ENCODE measurements around the gene PECR.
A peak's percentile ranks its signal among the peaks of the same experiment; 100 is the strongest.

The PECR gene

GRCh38 chr2:216104691-216105090, 23.1 kb upstream of the PECR start:
- Histone ChIP-seq H3K36me3 (ENCODE audit: control insufficient read depth, insufficient read depth, low read length) (no peaks in the 10 kb centered on the region), H3K9ac (ENCODE audit: low read depth, low read length) (no peak overlapping the region), H3K4me1 (ENCODE audit: control insufficient read depth, insufficient read depth, low read length) (peaks cover 17% of the 10 kb centered on the region), H3K4me3 (ENCODE audit: low read depth, low read length) (no peak overlapping the region), H3K27ac (ENCODE audit: low read depth, low read length) (no peak overlapping the region), H3K9me3 (ENCODE audit: control insufficient read depth, insufficient read depth, low read length) (no peaks in the 10 kb centered on the region), H3K27me3 (ENCODE audit: control insufficient read depth, insufficient read depth, low read length) (no peaks in the 10 kb centered on the region)

GRCh38 chr2:216103213-216103612, 21.6 kb upstream of the PECR start:
- no peak overlapping the region for H3K9ac ChIP-seq (ENCODE audit: low read depth, low read length)
- H3K4me3 ChIP-seq (ENCODE audit: low read depth, low read length), result no peak overlapping the region
- no peaks in the 10 kb centered on the region for H3K27me3 ChIP-seq (ENCODE audit: control insufficient read depth, insufficient read depth, low read length)
- no peaks in the 10 kb centered on the region for H3K36me3 ChIP-seq (ENCODE audit: control insufficient read depth, insufficient read depth, low read length)
- no peaks in the 10 kb centered on the region for H3K9me3 ChIP-seq (ENCODE audit: control insufficient read depth, insufficient read depth, low read length)
- no peak overlapping the region for H3K27ac ChIP-seq (ENCODE audit: low read depth, low read length)
- peaks cover 10% of the 10 kb centered on the region for H3K4me1 ChIP-seq (ENCODE audit: control insufficient read depth, insufficient read depth, low read length)

- Histone ChIP-seq H3K4me1 (ENCODE audit: control insufficient read depth, insufficient read depth, low read length) (peaks cover 3% of the 10 kb centered on the region; the same call in 1 of the 2 replicates), H3K9ac (ENCODE audit: low read depth, low read length) (no peak overlapping the region), H3K27me3 (ENCODE audit: control insufficient read depth, insufficient read depth, low read length) (no peaks in the 10 kb centered on the region), H3K27ac (ENCODE audit: low read depth, low read length) (no peak overlapping the region), H3K36me3 (ENCODE audit: control insufficient read depth, insufficient read depth, low read length) (no peaks in the 10 kb centered on the region), H3K9me3 (ENCODE audit: control insufficient read depth, insufficient read depth, low read length) (no peaks in the 10 kb centered on the region), H3K4me3 (ENCODE audit: low read depth, low read length) (no peak overlapping the region)
These were observed 19.5 kb upstream of the PECR start for GRCh38 chr2:216101109-216101508.

GRCh38 chr2:216098421-216099334, 17.1 kb upstream of the PECR start:
- H3K4me3 ChIP-seq (ENCODE audit: low read depth, low read length), result no peak overlapping the region
- H3K9me3 ChIP-seq (ENCODE audit: control insufficient read depth, insufficient read depth, low read length), result no peaks in the 10 kb centered on the region
- no peaks in the 10 kb centered on the region for H3K4me1 ChIP-seq (ENCODE audit: control insufficient read depth, insufficient read depth, low read length)
- H3K36me3 ChIP-seq (ENCODE audit: control insufficient read depth, insufficient read depth, low read length), result no peaks in the 10 kb centered on the region
- no peak overlapping the region for H3K27ac ChIP-seq (ENCODE audit: low read depth, low read length)
- H3K9ac ChIP-seq (ENCODE audit: low read depth, low read length), result no peak overlapping the region
- H3K27me3 ChIP-seq (ENCODE audit: control insufficient read depth, insufficient read depth, low read length), result no peaks in the 10 kb centered on the region

GRCh38 chr2:216094701-216095100, 13.1 kb upstream of the PECR start:
- H3K9me3 ChIP-seq (ENCODE audit: control insufficient read depth, insufficient read depth, low read length), result no peaks in the 10 kb centered on the region
- no peaks in the 10 kb centered on the region for H3K36me3 ChIP-seq (ENCODE audit: control insufficient read depth, insufficient read depth, low read length)
- no peak overlapping the region for H3K27ac ChIP-seq (ENCODE audit: low read depth, low read length)
- no peaks in the 10 kb centered on the region for H3K4me1 ChIP-seq (ENCODE audit: control insufficient read depth, insufficient read depth, low read length)
- H3K4me3 ChIP-seq (ENCODE audit: low read depth, low read length), result no peak overlapping the region
- H3K9ac ChIP-seq (ENCODE audit: low read depth, low read length), result no peak overlapping the region
- no peaks in the 10 kb centered on the region for H3K27me3 ChIP-seq (ENCODE audit: control insufficient read depth, insufficient read depth, low read length)

- Histone ChIP-seq H3K9ac (ENCODE audit: low read depth, low read length) (no peak overlapping the region), H3K36me3 (ENCODE audit: control insufficient read depth, insufficient read depth, low read length) (no peaks in the 10 kb centered on the region), H3K4me1 (ENCODE audit: control insufficient read depth, insufficient read depth, low read length) (no peaks in the 10 kb centered on the region), H3K9me3 (ENCODE audit: control insufficient read depth, insufficient read depth, low read length) (no peaks in the 10 kb centered on the region), H3K27ac (ENCODE audit: low read depth, low read length) (no peak overlapping the region), H3K4me3 (ENCODE audit: low read depth, low read length) (no peak overlapping the region), H3K27me3 (ENCODE audit: control insufficient read depth, insufficient read depth, low read length) (no peaks in the 10 kb centered on the region)
These were observed 11.0 kb upstream of the PECR start for GRCh38 chr2:216092646-216093045.

- Histone ChIP-seq H3K36me3 (ENCODE audit: control insufficient read depth, insufficient read depth, low read length) (no peaks in the 10 kb centered on the region), H3K27me3 (ENCODE audit: control insufficient read depth, insufficient read depth, low read length) (no peaks in the 10 kb centered on the region), H3K9me3 (ENCODE audit: control insufficient read depth, insufficient read depth, low read length) (no peaks in the 10 kb centered on the region), H3K4me3 (ENCODE audit: low read depth, low read length) (no peak overlapping the region), H3K9ac (ENCODE audit: low read depth, low read length) (no peak overlapping the region), H3K27ac (ENCODE audit: low read depth, low read length) (no peak overlapping the region), H3K4me1 (ENCODE audit: control insufficient read depth, insufficient read depth, low read length) (no peaks in the 10 kb centered on the region)
These were observed 8.8 kb upstream of the PECR start for GRCh38 chr2:216090369-216090786.

- Histone ChIP-seq H3K27ac (ENCODE audit: low read depth, low read length) (no peak overlapping the region), H3K4me1 (ENCODE audit: control insufficient read depth, insufficient read depth, low read length) (peaks cover 25% of the 10 kb centered on the region), H3K9ac (ENCODE audit: low read depth, low read length) (no peak overlapping the region), H3K4me3 (ENCODE audit: low read depth, low read length) (no peak overlapping the region), H3K27me3 (ENCODE audit: control insufficient read depth, insufficient read depth, low read length) (no peaks in the 10 kb centered on the region), H3K9me3 (ENCODE audit: control insufficient read depth, insufficient read depth, low read length) (no peaks in the 10 kb centered on the region), H3K36me3 (ENCODE audit: control insufficient read depth, insufficient read depth, low read length) (no peaks in the 10 kb centered on the region)
These were observed 4.7 kb upstream of the PECR start for GRCh38 chr2:216086207-216086893.

- Histone ChIP-seq H3K27ac (ENCODE audit: low read depth, low read length) (peak overlapping the region; percentile 87), H3K4me3 (ENCODE audit: low read depth, low read length) (no peak overlapping the region), H3K9me3 (ENCODE audit: control insufficient read depth, insufficient read depth, low read length) (no peaks in the 10 kb centered on the region), H3K27me3 (ENCODE audit: control insufficient read depth, insufficient read depth, low read length) (no peaks in the 10 kb centered on the region), H3K36me3 (ENCODE audit: control insufficient read depth, insufficient read depth, low read length) (no peaks in the 10 kb centered on the region), H3K4me1 (ENCODE audit: control insufficient read depth, insufficient read depth, low read length) (peaks cover 25% of the 10 kb centered on the region), H3K9ac (ENCODE audit: low read depth, low read length) (no peak overlapping the region)
These were observed 2.9 kb upstream of the PECR start for GRCh38 chr2:216084547-216084946.

GRCh38 chr2:216083464-216084281, 2.1 kb upstream of the PECR start:
- Histone ChIP-seq H3K27me3 (ENCODE audit: control insufficient read depth, insufficient read depth, low read length) (no peaks in the 10 kb centered on the region), H3K4me3 (ENCODE audit: low read depth, low read length) (no peak overlapping the region), H3K4me1 (ENCODE audit: control insufficient read depth, insufficient read depth, low read length) (peaks cover 25% of the 10 kb centered on the region), H3K9ac (ENCODE audit: low read depth, low read length) (no peak overlapping the region), H3K9me3 (ENCODE audit: control insufficient read depth, insufficient read depth, low read length) (no peaks in the 10 kb centered on the region), H3K36me3 (ENCODE audit: control insufficient read depth, insufficient read depth, low read length) (no peaks in the 10 kb centered on the region), H3K27ac (ENCODE audit: low read depth, low read length) (peak overlapping the region; percentile 87)

Measured in HUES48 (cell line).